Esophagus mucosa (tissue), 1 donor: Measurements from ENCODE around the gene EIF3F. TPM values are rescaled to one million over a fixed set of nuclear protein-coding genes. Genes with fewer than 3 reads are reported as not detected.
A peak's percentile ranks its signal among the peaks of the same experiment; 100 is the strongest.

Experiments used
- ATAC-seq: fragments of 200-7000 bp; cut with Tn5 transposase; one replicate; pipeline ENCODE4 v1.9.1; 2020
- total RNA-seq: library from RNA; stranded (reverse); gene quantifications from one replicate; pipeline ENCODE4 v1.2.4, GENCODE V29; 2023
- donor health status: DM: yes; HTN: yes; CAD: no.

The EIF3F gene
- total RNA-seq, 1 donor from 2014 or later: 206 TPM

DNA sequence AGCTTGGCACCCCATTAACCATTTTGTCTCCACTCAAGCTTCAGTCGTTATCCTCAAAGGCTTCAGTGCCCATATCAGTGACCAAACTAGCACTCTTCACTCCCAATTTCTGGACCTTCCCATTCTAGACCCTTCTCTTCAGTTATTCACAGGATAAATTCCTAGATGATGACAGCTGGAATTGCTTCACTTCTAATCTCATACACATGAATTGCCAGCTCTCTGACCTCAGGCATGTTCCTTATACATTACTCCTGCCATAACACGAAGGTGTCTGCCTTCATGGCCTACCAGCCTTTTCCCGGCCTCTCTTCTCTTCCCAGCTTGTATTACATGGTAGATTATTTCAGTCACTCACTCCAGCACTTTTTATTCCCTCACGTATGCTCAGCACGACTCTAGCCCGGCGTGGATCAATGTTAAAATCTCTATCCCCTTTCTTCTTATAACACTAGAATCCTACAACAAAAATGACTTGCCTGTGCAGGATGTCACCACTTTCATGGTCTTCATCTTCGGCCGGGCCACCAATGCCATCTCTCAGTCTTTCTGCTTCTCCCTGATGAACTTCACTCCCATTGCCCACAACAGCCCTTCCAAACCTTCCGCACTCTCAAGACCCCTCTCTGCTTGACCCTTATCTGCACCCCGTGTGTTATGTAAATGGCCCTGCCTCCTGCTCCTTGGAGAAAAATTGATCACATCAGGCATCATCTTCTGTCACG lies 36.9 kb downstream of the EIF3F start:
- no peak for ATAC-seq

- no peak for ATAC-seq
Observed at GRCh38 chr11:8025123-8025522, 38.0 kb downstream of the EIF3F start.

DNA sequence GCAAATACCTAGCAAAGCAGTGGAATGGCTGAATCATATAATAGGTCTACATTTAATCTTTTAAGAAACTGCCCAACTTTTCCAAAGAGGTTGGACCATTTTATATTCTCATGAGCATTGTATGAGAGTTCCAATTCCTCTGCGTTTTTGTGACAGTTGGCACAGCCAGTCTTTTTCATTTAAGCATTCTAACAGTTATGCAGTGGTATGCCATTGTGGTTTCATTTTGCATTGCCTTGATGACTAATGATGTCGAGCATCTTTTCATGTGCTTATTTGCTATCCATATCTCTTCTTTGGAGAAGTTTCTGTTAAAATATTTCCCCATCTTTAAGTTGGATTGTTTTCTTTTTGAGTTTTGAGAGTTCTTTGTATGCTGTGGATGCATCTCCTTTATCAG lies 38.7 kb downstream of the EIF3F start:
- ATAC-seq: no peak

GRCh38 chr11:8026982-8027381 lies 39.8 kb downstream of the EIF3F start:
- no peak for ATAC-seq

- ATAC-seq: no peak
Observed at GRCh38 chr11:8028766-8029165, 41.6 kb downstream of the EIF3F start.

GRCh38 chr11:8030526-8031247 lies 43.5 kb downstream of the EIF3F start:
- no peak for ATAC-seq

DNA sequence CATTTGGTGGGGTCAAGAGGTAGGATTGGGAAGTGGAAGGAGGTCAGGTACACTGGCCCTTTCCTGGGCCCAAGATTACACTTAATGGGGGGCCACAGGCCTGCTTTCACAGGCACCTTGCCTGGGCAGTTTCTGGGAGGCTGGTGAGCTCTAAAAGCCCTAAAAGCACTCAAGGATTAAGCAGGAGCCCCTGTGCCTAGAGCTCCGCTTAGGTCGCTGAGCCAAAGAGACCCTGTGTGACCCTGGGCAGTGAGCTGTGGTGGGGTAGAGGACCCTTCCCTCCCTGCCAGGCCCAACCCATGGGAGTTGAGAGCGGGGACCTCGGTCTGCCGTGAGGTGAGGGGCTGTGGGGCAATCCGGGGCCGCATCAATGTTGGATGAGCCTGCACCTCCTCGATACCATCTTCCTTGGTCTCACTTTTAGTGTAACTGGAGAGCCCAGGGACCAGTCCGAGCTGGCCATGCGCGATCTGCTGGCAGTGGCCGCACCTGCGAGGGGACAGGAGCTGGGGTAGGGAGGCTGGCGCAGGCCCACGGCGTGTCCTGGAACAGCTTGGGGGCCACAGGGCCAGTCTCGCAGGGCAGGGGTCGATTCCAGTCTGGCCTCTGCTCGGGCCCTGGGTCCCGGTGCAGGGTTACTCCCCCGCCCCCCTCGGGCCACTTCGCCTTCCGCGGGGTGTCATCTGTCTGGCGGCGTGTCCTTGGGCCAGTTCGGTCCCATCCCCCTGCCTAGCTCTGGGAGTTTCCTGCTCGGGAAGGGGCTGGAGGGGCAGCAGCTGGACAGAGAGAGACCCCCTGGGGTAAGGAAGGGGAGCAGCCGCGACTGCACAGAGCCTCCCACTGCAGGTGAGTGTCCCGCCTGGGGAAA lies 44.3 kb downstream of the EIF3F start:
- ATAC-seq: no peak

- no peak for ATAC-seq
Observed at GRCh38 chr11:8032122-8032521, 45.0 kb downstream of the EIF3F start.

DNA sequence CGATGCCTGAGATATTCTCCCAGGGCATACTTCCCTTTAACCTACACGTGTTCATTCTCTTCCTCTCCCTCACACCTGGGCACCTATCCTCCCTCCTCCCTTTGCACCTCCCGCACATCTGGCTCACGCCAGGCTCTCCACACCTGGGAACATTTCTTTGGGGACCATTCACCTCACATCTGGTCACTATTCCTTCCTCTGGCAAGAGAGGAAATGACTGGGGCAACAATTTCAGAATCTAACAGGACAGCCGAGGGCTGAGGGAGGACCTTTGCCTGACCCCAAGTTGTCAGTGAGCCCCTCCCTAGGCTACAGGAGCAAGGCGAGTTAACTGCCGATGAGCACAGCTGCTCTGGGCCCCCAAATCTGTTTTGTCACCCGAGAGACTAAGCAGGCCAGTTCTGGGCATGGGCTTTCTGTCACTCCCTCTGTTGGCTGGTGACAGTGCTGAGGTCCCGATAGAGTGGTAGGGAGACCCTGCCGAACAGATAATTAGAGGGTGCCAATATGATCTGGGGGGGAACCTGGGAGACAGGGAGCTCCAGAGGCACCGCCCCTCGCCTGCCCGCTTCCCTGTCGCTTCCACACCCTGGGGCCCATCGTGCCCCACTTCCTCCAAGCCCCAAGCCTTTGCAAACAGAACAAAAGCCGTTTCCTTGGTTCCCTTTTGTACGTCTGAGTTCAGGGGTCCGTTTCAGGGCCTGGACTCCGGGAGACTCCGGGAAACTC lies 45.6 kb downstream of the EIF3F start:
- ATAC-seq: no peak

DNA sequence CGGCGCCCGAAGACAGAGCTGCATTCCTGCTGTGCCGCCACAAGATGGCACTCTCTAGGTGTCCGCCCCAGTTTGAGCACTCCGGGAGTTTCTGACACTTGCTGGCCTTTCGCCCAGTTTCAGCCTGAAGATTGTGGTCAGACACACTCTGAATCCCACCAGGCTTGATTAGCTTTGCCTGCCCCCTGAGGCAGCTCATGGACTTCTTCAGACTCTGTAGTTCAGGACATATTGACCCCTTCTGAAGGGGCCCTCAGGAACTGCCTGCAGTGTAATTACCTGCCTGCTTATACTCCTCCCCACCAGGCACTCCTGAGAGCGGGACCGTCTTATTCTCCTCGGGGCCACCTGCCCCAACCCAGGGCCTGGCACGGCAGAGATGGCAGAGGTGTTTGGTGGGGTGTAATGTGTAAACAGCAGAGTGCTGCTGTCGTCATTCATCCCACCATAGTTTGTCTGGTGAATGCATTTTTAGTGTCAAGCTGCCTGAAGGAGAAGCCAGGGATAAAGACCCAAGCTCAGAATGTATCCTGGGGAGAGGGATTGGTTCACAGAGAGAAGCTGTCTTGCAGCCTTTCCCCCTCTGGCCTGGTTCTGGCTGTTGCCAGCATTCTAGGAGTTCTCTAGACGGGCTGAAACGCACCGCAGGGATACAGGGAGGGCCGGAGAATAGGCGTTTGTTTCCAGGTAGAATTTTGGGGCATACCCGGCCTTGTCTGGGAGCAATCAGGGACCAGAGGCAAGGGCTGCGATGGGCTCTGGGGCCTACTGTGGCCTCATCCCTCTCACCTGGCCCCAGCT lies 46.4 kb downstream of the EIF3F start:
- peak; percentile 76 for ATAC-seq

- no peak for ATAC-seq
Observed at GRCh38 chr11:8034106-8034585, 47.0 kb downstream of the EIF3F start.

DNA sequence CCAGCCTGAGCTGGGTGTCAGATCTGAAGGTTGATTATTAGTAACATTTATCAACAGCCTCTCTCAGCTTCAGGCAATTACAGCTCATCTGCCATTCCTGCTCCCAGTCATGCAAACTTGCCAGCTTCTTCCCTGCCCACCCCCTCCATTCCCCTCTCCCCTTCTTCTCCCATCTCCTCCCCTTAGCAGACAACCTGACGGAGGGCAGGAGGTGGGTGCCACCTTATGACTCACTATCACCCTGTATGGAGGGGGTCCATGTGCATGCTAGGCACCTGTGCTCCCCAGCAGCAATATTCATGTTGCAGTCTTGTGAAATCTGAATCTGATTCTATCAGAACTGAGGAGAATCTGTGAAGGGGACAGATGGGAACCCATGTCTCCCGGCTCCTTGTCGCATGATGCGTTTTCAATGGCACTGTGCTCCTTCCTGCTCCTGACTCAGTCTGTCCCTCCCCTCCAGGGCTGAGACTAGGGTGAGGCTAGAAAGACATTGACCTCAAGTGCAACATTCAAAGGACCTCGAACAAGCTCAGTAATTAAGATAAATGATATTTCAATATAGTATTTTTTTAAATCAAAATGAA lies 47.6 kb downstream of the EIF3F start:
- ATAC-seq: no peak

- ATAC-seq: no peak
Observed at GRCh38 chr11:8035200-8035855, 48.2 kb downstream of the EIF3F start.

- ATAC-seq: no peak
Observed at GRCh38 chr11:8036002-8036802, 49.1 kb downstream of the EIF3F start.

DNA sequence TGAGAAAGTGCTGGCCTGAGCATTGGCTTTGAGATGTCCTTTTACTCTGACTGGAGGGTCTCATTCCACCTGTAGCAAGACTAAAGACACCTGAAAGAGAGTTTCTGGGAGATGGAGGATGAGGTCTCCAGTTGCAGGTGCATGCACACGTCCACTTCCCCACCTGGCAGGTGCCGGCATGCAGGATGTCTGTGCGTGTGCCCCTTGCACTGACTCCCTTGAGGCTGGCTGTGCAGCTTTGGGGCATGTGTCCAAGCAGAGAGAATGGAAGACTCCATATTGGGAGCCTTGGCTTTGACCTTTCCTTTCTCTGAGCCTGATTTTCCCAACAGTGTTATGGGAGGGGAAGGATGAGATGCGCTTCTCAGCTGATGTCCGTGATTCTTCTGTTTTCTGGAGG lies 49.8 kb downstream of the EIF3F start:
- no peak for ATAC-seq

- no peak for ATAC-seq
Observed at GRCh38 chr11:8038393-8038792, 51.3 kb downstream of the EIF3F start.

DNA sequence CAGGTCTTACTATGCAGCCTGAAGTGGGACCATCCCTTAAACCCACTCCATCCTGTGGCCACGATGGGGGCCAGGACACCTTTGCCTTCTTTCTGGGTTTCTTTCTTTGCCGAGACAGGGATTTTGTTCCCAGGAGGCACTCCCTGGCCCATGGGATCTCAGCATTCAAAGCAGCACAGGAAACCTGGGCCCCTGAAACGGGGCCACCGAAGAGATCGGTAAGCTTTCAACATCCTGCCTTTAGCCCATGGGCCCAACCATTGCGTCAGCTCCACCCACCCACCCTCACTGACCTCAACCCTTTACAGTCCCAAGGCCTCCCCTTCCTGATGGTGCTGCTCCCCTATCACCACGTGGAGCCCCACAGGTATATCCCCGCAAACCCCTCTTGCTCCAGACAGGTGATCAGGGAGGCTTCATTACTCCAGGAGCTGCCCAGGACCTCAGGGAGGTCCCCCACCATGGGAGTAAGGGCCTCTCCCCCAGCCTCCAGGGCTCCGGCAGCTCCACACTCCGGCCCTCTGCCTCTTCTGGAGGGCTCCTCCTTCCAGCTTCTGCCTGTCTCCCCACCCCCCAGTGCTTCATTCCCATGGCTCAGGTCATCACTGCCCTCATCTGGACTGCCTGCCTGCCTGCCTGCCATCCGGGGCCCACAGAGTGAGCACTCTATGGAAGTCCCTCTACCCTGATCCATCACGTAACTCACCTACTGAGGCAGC lies 51.8 kb downstream of the EIF3F start:
- no peak for ATAC-seq

DNA sequence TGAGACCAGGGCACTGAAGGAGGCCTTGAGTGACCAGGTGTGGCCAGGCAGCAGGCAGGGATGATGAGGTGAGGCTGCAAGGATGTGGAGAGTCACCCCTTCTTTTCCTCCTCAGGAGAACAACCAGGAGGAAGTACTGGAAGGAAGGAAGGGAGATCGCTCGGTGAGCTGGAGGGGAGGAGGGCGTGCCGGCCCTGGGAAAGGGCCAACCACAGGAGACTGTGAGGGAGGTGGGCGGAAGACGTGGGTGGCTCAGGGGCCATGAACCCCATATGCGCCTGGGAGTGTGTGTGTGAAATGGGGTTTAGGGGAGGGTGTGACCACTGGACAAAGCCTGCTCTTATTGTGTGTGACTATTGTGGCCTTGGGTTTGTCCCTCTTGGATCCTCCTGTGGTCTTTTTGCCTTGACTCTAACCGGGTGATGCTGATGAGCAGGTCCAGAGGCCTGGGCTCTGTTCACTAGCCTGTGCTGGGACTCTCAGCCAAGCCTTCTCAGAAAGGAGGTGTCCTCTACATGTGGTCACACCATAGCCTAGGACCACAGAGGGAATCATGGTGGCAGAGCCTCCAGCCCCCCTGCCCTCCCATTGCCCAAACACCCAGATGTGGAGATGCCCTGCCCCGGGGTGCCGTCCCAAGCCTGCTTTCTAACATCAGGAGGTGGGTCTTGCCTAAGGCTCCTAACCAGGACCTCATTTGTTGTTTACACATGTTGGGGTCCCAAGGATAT lies 52.6 kb downstream of the EIF3F start:
- no peak for ATAC-seq
